Ascending aorta (tissue), 2 donors: Measurements from ENCODE around the gene PHTF1. TPM values are rescaled to one million over a fixed set of nuclear protein-coding genes. Genes with fewer than 3 reads are reported as not detected.

Source experiments
- DNase-seq, 2 donors: peaks; one replicate each; pipeline ENCODE4 v3.0.0-alpha.2; 2019; ENCODE audit warnings: low spot score in 2 of 2
- H3K27ac ChIP-seq, 2 donors: fragments of 200-600 bp; sonication (generic); one replicate each; pipeline ENCODE4 v1.5.1; 2016 to 2017; ENCODE audit warnings: mild to moderate bottlenecking in 1 of 2
- H3K27me3 ChIP-seq: fragments of 200-600 bp; sonication (generic); one replicate; pipeline ENCODE4 v1.5.1; 2017
- H3K36me3 ChIP-seq, 2 donors: fragments of 200-600 bp; sonication (generic); one replicate each; pipeline ENCODE4 v1.5.1; 2016
- H3K4me1 ChIP-seq, 2 donors: fragments of 200-600 bp; sonication (generic); one replicate each; pipeline ENCODE4 v1.5.1; 2016 to 2017; ENCODE audit warnings: mild to moderate bottlenecking in 1 of 2
- H3K4me3 ChIP-seq, 2 donors: fragments of 200-600 bp; sonication (generic); one replicate each; pipeline ENCODE4 v1.5.1; 2016 to 2017; ENCODE audit warnings: mild to moderate bottlenecking in 1 of 2
- H3K9me3 ChIP-seq, 2 donors: fragments of 200-600 bp; sonication (generic); one replicate each; pipeline ENCODE4 v1.5.1; 2016
- intact Hi-C: fragments of 100-400 bp; cut with DNase I; formaldehyde crosslinking; loops from one replicate; pipeline ENCODE4 v1.15.1; 2023
- total RNA-seq: library from RNA; depleted of rRNA; stranded (reverse); fragments of >200 nt; gene quantifications from one replicate; pipeline ENCODE4 v1.1.0, GENCODE V29; 2016
- TF ChIP-seq, protein P1 (sequence below), 3 experiments: fragments of 200-600 bp in 2 of 3; fragments of 450-650 bp in 1 of 3; sonication (generic) in 2 of 3; IDR thresholded peaks; one replicate each; pipeline ENCODE4 v1.5.1; 2016 to 2019; ENCODE audit warnings: antibody characterized with exemption in 3 of 3, mild to moderate bottlenecking in 1 of 3, moderate library complexity in 1 of 3

Gene PHTF1
- total RNA-seq, 1 donor from 2014 or later, result 38.6 TPM

DNA sequence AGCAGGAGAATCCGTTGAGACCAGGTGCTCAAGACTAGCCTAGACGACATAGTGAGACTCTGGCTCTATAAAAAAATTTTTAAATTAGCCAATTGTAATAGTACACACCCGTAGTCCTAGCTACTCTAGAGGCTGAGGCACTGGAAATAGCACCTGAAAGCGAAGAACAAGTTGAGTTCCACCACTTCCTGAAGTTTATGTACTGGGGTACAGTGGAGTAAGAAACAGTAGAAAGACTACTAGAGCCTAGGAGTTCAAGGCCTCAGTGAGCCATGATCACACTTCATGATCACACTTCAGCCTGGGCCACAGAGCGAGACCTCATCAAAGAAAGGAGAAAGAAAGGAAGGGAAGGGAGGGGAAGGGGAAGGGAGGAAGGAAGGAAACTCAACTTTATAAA is 33.2 kb upstream of the PHTF1 start:
- no peaks in the 10 kb centered on the region for H3K9me3 ChIP-seq
- DNase-seq, result no peak
- no peak overlapping the region for H3K4me3 ChIP-seq
- intact Hi-C loops, result loop anchor here (5.0 kb wide), 1 partner anchor 35 kb away; the partner anchor contains the start of gene PHTF1
- TF ChIP-seq, protein P1, sequence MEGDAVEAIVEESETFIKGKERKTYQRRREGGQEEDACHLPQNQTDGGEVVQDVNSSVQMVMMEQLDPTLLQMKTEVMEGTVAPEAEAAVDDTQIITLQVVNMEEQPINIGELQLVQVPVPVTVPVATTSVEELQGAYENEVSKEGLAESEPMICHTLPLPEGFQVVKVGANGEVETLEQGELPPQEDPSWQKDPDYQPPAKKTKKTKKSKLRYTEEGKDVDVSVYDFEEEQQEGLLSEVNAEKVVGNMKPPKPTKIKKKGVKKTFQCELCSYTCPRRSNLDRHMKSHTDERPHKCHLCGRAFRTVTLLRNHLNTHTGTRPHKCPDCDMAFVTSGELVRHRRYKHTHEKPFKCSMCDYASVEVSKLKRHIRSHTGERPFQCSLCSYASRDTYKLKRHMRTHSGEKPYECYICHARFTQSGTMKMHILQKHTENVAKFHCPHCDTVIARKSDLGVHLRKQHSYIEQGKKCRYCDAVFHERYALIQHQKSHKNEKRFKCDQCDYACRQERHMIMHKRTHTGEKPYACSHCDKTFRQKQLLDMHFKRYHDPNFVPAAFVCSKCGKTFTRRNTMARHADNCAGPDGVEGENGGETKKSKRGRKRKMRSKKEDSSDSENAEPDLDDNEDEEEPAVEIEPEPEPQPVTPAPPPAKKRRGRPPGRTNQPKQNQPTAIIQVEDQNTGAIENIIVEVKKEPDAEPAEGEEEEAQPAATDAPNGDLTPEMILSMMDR (IDR thresholded peaks at IDR 0.05), result no peak
- no peak overlapping the region for H3K27ac ChIP-seq
- peaks cover 0 to 3% of the 10 kb centered on the region in 2 donors for H3K4me1 ChIP-seq
- no peaks in the 10 kb centered on the region for H3K27me3 ChIP-seq
- H3K36me3 ChIP-seq, result peaks cover 10 to 14% of the 10 kb centered on the region in 2 donors

DNA sequence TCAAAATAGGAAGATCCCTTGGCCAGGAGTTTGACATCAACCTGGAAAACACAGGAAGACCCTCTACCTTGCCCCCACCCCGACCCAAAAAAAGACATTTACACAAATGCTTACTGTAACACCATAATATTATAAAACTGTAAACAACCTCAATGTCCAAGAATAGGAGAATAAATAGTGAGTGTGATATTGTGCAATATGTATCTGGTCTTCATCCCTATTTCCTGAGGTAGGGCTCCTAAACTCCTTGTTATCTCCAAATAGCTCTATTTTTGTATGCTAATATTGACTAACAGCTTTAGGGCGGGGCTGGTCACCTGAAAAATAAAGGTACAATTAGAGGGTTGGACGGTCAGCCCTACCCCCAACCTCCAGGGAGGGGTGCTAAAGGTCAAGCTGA is 29.5 kb upstream of the PHTF1 start:
- TF ChIP-seq, protein P1 (IDR thresholded peaks at IDR 0.05), result no peak
- peaks cover 0 to 5% of the 10 kb centered on the region in 2 donors for H3K4me1 ChIP-seq
- no peak overlapping the region for H3K4me3 ChIP-seq
- no peaks in the 10 kb centered on the region for H3K9me3 ChIP-seq
- no peaks in the 10 kb centered on the region for H3K27me3 ChIP-seq
- H3K36me3 ChIP-seq, result no peaks in the 10 kb centered on the region
- no peak for DNase-seq
- intact Hi-C loops, result no loop called here
- no peak overlapping the region for H3K27ac ChIP-seq

DNA sequence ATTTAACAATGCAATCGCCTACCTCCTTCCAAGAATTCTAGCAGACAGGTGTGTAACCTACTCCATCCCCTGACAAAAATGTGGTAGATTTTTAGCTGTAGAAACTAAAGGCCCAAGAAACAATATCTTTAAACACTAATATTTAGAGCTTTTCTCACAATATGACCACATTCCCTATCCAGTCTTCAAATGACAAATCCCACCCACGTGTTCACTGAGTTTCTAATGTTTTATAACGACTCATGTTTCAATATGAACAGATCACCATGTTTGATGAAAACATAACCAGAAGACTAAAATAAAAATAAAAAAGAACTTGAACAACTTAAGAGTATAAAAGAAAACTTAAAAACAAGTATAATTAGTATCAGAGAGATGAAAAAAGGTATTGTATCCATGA is 28.4 kb upstream of the PHTF1 start:
- Histone ChIP-seq H3K4me3 (no peak overlapping the region), H3K4me1 (peaks cover 3 to 14% of the 10 kb centered on the region in 2 donors), H3K9me3 (no peaks in the 10 kb centered on the region), H3K36me3 (no peaks in the 10 kb centered on the region), H3K27ac (no peak overlapping the region), H3K27me3 (no peaks in the 10 kb centered on the region)
- intact Hi-C loops, result no loop called here
- DNase-seq, result no peak
- TF ChIP-seq, protein P1 (IDR thresholded peaks at IDR 0.05), result no peak

DNA sequence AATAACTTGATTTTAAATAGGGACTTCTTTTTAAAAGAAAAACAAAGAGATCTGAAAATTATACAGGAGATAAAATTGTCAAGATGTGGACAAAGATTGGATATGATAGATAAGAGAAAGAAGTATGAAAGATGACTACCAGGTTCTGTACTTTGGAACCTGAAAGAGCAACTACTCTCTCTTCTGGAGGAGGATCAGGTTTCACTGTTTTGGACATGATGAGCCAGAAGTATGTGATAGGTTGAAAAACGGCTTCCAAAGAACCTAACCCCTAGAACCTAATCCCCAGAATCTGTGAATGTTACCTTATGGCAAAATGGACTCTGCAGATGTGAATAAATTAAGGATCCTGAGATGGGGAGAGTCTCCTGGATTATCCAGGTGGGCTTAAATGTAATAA is 26.8 kb upstream of the PHTF1 start:
- Histone ChIP-seq H3K4me3 (no peak overlapping the region), H3K4me1 (peaks cover 3 to 24% of the 10 kb centered on the region in 2 donors), H3K27me3 (no peaks in the 10 kb centered on the region), H3K27ac (no peak overlapping the region), H3K9me3 (no peaks in the 10 kb centered on the region), H3K36me3 (no peaks in the 10 kb centered on the region)
- DNase-seq, result no peak
- TF ChIP-seq, protein P1 (IDR thresholded peaks at IDR 0.05), result no peak
- intact Hi-C loops, result no loop called here

DNA sequence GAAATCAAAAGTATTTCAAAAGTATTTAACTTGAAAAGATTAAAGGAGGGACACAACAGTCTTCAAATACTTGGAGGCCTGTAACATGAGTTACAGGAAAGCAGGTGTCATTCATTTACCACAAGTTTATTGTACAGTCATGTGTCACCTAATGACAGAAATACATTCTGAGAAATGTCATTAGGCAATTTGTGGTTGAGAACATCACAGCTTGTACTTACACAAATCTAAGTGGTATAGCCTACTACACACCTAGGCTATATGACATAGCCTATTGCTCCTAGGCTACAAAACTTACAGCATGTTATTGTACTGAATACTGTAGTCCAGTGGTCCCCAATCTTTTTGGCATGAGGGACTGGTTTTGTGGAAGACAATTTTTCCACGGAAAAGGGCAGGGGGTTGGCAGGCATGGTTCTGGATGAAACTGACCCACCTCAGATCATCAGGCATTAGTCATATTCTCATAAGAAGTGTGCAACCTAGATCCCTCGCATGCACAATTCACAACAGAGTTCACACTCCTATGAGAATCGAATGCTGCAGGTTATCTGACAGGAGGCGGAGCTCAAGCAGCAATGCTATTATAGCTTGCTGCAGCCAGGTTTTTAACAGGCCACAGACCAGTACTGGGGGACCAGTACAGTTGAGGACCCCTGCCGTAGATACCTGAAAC is 25.0 kb upstream of the PHTF1 start:
- H3K27ac ChIP-seq, result no peak overlapping the region
- H3K27me3 ChIP-seq, result no peaks in the 10 kb centered on the region
- no peak for DNase-seq
- intact Hi-C loops, result no loop called here
- no peaks in the 10 kb centered on the region for H3K9me3 ChIP-seq
- H3K4me3 ChIP-seq, result no peak overlapping the region
- TF ChIP-seq, protein P1 (IDR thresholded peaks at IDR 0.05), result no peak
- H3K36me3 ChIP-seq, result no peaks in the 10 kb centered on the region
- peaks cover 3 to 27% of the 10 kb centered on the region in 2 donors for H3K4me1 ChIP-seq
